ENCODE data around the gene SCD. TPM values are rescaled to one million over a fixed set of nuclear protein-coding genes. Genes with fewer than 3 reads are reported as not detected.

SCD gene
- total and polyA plus RNA-seq, 2 of the 13 experiments (the other 11 are each of a cell fraction or from before 2014, with no cell fraction given), result 492 to 512 TPM

DNA sequence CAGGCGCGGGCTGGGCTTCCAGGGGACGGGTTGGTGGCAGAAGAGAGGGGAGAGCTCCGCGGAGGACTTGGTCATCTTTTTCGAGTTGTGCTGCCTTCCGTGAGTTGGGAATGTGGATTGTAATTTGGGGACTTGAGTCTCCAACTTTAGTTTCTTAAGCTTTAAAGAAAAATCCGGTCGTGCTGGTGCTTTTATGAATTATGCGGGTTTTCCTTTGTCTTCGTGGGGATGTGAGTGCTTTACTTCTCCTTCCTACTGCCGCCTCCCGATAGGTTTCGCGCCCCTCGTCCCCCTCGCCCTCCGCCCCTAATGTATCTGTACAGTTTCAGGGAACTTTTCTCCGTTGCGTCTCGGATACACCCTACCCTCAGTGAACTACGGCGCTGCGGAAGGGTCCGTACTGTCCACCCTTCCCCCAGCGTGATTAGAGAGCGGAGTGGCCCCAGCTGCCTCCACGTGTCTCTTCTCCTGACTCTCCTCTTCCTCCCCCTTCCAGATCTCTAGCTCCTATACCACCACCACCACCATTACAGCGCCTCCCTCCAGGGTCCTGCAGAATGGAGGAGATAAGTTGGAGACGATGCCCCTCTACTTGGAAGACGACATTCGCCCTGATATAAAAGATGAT is 649 bp downstream of the SCD start (continued):
- TF ChIP-seq, protein P1, sequence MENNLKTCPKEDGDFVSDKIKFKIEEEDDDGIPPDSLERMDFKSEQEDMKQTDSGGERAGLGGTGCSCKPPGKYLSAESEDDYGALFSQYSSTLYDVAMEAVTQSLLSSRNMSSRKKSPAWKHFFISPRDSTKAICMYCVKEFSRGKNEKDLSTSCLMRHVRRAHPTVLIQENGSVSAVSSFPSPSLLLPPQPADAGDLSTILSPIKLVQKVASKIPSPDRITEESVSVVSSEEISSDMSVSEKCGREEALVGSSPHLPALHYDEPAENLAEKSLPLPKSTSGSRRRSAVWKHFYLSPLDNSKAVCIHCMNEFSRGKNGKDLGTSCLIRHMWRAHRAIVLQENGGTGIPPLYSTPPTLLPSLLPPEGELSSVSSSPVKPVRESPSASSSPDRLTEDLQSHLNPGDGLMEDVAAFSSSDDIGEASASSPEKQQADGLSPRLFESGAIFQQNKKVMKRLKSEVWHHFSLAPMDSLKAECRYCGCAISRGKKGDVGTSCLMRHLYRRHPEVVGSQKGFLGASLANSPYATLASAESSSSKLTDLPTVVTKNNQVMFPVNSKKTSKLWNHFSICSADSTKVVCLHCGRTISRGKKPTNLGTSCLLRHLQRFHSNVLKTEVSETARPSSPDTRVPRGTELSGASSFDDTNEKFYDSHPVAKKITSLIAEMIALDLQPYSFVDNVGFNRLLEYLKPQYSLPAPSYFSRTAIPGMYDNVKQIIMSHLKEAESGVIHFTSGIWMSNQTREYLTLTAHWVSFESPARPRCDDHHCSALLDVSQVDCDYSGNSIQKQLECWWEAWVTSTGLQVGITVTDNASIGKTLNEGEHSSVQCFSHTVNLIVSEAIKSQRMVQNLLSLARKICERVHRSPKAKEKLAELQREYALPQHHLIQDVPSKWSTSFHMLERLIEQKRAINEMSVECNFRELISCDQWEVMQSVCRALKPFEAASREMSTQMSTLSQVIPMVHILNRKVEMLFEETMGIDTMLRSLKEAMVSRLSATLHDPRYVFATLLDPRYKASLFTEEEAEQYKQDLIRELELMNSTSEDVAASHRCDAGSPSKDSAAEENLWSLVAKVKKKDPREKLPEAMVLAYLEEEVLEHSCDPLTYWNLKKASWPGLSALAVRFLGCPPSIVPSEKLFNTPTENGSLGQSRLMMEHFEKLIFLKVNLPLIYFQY (CRISPR knock-in tag; IDR thresholded peaks at IDR 0.05; ENCODE audit: borderline replicate concordance), result no peak
- TF ChIP-seq ZNF281 (CRISPR knock-in tag; IDR thresholded peaks at IDR 0.05; ENCODE audit: borderline replicate concordance) (peak; percentile 66; the same call in 1 of the 2 replicates), RAD51 (IDR thresholded peaks at IDR 0.05; ENCODE audit: borderline replicate concordance) (no peak), TAF1 (CRISPR knock-in tag; IDR thresholded peaks at IDR 0.05) (no peak), NCOA2 (CRISPR knock-in tag; IDR thresholded peaks at IDR 0.05) (no peak), ZNF446 (CRISPR knock-in tag; IDR thresholded peaks at IDR 0.05) (0 out of 2 replicates have a peak, but pooled peaks have one; percentile 2), ZSCAN5A (CRISPR knock-in tag; IDR thresholded peaks at IDR 0.05; ENCODE audit: borderline replicate concordance) (no peak), ZNF709 (CRISPR knock-in tag; IDR thresholded peaks at IDR 0.05) (no peak; the same call in 1 of the 2 replicates), U2AF1 (optimal IDR thresholded peaks at IDR 0.05; ENCODE audit: low read depth, low read length) (no peak), ZFP36L2 (CRISPR knock-in tag; IDR thresholded peaks at IDR 0.05) (0 out of 2 replicates have a peak, but pooled peaks have one; percentile 8), TFDP2 (CRISPR knock-in tag; IDR thresholded peaks at IDR 0.05) (no peak), ZNF710 (CRISPR knock-in tag; IDR thresholded peaks at IDR 0.05; ENCODE audit: borderline replicate concordance) (no peak), ZC3H13 (CRISPR knock-in tag; IDR thresholded peaks at IDR 0.05) (0 out of 2 replicates have a peak, but pooled peaks have one; percentile 9), DMTF1 (CRISPR knock-in tag; IDR thresholded peaks at IDR 0.05) (peak; percentile 8; the same call in 1 of the 2 replicates)
